Kidney (tissue), 14 donors: ENCODE data around the gene SLC12A4. TPM values are rescaled to one million over a fixed set of nuclear protein-coding genes. Genes with fewer than 3 reads are reported as not detected.

Experiments
- DNase-seq, 5 donors: peaks; one replicate each; pipeline ENCODE4 v3.0.0-alpha.2; 2013 to 2020
- FAIRE-seq: peaks from 2 replicates; lab custom pipeline; 2012; peaks lifted over from hg19 to GRCh38; lab: Jason Lieb, UNC
- H3K27ac ChIP-seq, 2 donors: one replicate each; pipeline ENCODE4 v1.7.0; 2013; ENCODE audit warnings: low read depth in 2 of 2, low read length in 2 of 2, inconsistent platforms in 1 of 2
- H3K27me3 ChIP-seq: one replicate; pipeline ENCODE4 v1.7.1; 2013; ENCODE audit warnings: low read length, inconsistent platforms; ENCODE audit not compliant: control insufficient read depth, insufficient read depth
- H3K36me3 ChIP-seq, 3 donors: one replicate each; pipeline versions ENCODE4 v1.7.0 to v1.7.1; 2013; ENCODE audit warnings: low read length in 3 of 3, control low read depth in 1 of 3, inconsistent platforms in 1 of 3; ENCODE audit not compliant: insufficient read depth in 3 of 3, control insufficient read depth in 2 of 3
- H3K4me1 ChIP-seq, 3 donors: one replicate each; pipeline versions ENCODE4 v1.7.0 to v1.7.1; 2013; ENCODE audit warnings: low read length in 3 of 3, inconsistent platforms in 1 of 3, low read depth in 1 of 3; ENCODE audit not compliant: control insufficient read depth in 2 of 3, insufficient read depth in 2 of 3
- H3K4me3 ChIP-seq, 3 donors: one replicate each; pipeline versions ENCODE4 v1.7.0 to v1.8.1; 2013; ENCODE audit warnings: low read length in 3 of 3, control low read depth in 1 of 3, inconsistent platforms in 1 of 3
- H3K9ac ChIP-seq, 3 donors: one replicate each; pipeline versions ENCODE4 v1.7.0 to v1.7.1; 2013; ENCODE audit warnings: low read length in 3 of 3, control low read depth in 1 of 3, inconsistent platforms in 1 of 3
- H3K9me3 ChIP-seq, 3 donors: one replicate each; pipeline versions ENCODE4 v1.7.0 to v1.7.1; 2013; ENCODE audit warnings: low read length in 3 of 3, control low read depth in 1 of 3, inconsistent platforms in 1 of 3; ENCODE audit not compliant: control insufficient read depth in 2 of 3, insufficient read depth in 1 of 3
- CTCF ChIP-seq: IDR thresholded peaks from 3 replicates; pipeline ENCODE4 v1.5.1; 2012; ENCODE audit warnings: mild to moderate bottlenecking, moderate library complexity, borderline replicate concordance; ENCODE audit not compliant: insufficient read depth; ENCODE audit errors: extremely low read depth
- intact Hi-C: fragments of 100-400 bp; cut with DNase I; formaldehyde crosslinking; loops from one replicate; pipeline ENCODE4 v1.11.1; 2022
- polyA plus RNA-seq: library from polyadenylated mRNA; stranded (reverse); fragments of 350-450 nt; fragmentation: Illumina TruSeq; extraction: RNeasy Lipid Tissue Mini Kit (QIAGEN cat#74804); gene quantifications from one replicate; pipeline ENCODE4 v1.2.3, GENCODE V29; 2014; ENCODE audit warnings: low read depth, low replicate concordance; ENCODE audit not compliant: insufficient read depth
- total RNA-seq: library from RNA; stranded (reverse); fragmentation: NEBNext Ultra II Directional; extraction: Animal tissue kit (Norgen Biotek cat#: 25700); gene quantifications from one replicate; pipeline ENCODE4 v1.2.1, GENCODE V29; 2021
- donor health status: control.
- donor health status: control.
- donor health status: control.
- donor health status: control.
- donor health status: control.
- donor health status: DM: yes; HTN: yes; CAD: no.
- donor health status: Normal renal cell carcinoma (clear cell type).

SLC12A4 gene
- total and polyA plus RNA-seq, 2 donors from 2014 or later: 16.7 to 66.2 TPM

DNA sequence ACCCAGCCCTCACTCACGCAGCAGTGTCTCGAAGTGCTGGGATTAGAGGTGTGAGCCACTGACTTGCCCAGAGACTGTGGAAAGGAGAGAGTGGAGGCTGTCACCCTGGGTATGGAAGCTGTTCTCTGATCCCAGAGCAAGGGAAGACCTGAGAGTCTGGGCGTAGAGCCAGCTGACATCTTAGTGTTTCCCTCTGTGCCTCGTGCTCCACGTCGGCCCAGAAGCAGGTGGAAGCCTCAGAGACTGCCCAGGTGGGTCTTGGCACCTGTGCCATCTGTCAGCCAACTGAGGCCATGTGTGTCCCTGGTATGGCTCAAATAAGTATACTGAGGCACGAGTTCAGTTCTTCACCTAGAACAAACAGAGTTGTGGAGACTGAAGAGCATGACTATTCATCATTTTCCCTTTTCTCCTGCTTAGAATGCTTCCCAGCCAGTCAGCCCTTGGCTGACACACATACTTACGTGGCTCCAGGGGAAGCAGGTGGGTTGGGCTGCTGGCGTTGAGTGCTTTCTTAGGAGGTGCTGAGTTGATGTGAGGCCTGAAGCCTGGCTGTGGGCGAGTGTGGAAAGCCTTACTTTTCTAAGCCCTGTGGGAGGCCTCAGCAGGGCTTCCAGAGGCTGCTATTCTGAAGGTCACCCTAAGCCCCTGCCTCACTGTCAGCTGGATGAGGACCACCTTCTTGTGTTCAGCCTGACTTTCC, 44.9 kb downstream of the SLC12A4 start:
- no peaks in the 10 kb centered on the region for H3K27me3 ChIP-seq
- no peaks in the 10 kb centered on the region for H3K9me3 ChIP-seq
- DNase-seq: no peak
- intact Hi-C loops: loop anchor here (10.0 kb wide), 2 partner anchors 109 to 249 kb away; no protein-coding TSS in a partner anchor
- peaks cover 0 to 6% (median 0%) of the 10 kb centered on the region in 3 donors for H3K4me1 ChIP-seq
- no peak overlapping the region for H3K9ac ChIP-seq
- no peak overlapping the region for H3K4me3 ChIP-seq
- TF ChIP-seq CTCF: no peak
- FAIRE-seq: no peak
- no peak overlapping the region for H3K27ac ChIP-seq
- peaks cover 0 to 10% (median under 1%) of the 10 kb centered on the region in 3 donors for H3K36me3 ChIP-seq

DNA sequence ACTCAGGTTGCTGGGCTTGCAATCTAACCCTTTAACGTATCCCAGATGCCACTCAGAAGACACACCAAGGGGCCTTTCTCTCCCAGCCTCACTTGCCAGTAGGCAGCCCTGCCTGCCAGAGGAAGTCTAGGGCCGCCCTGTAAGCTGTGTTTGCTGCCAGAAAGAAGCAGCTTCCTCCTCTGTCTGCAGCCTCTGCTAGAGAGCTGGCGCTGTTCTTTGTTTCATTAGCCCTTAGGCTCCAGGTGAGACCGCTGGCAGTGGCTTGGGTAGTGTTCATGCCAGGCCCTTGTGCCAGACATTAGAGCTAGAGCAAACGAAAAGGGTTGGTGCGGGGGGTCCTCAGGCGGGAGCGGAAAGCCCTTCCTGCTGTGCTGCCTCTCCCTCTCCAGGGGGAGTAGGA, 45.7 kb downstream of the SLC12A4 start:
- FAIRE-seq (no peak), DNase-seq (no peak)
- Histone ChIP-seq H3K4me3 (no peak overlapping the region), H3K9ac (no peak overlapping the region), H3K27me3 (no peaks in the 10 kb centered on the region), H3K9me3 (no peaks in the 10 kb centered on the region), H3K36me3 (peaks cover 0 to 13% (median 0%) of the 10 kb centered on the region in 3 donors), H3K4me1 (peaks cover 0 to 9% (median 0%) of the 10 kb centered on the region in 3 donors), H3K27ac (no peak overlapping the region)
- no peak for TF ChIP-seq CTCF
- intact Hi-C loops: loop anchor here (10.0 kb wide), 2 partner anchors 108 to 248 kb away; no protein-coding TSS in a partner anchor

GRCh38 chr16:67922221-67922620, 46.2 kb downstream of the SLC12A4 start:
- Histone ChIP-seq H3K4me1 (peaks cover 0 to 13% (median 4%) of the 10 kb centered on the region in 3 donors), H3K9ac (no peak overlapping the region)

More at GRCh38 chr16:67922221-67922620, 46.2 kb downstream of the SLC12A4 start:
- DNase-seq (no peak), FAIRE-seq (no peak)
- no peak overlapping the region for H3K4me3 ChIP-seq
- no peak for TF ChIP-seq CTCF
- no peak overlapping the region for H3K27ac ChIP-seq
- no peaks in the 10 kb centered on the region for H3K27me3 ChIP-seq
- H3K36me3 ChIP-seq: peaks cover 0 to 14% (median 0%) of the 10 kb centered on the region in 3 donors
- H3K9me3 ChIP-seq: no peaks in the 10 kb centered on the region
- intact Hi-C loops: loop anchor here (10.0 kb wide), 2 partner anchors 107 to 247 kb away; no protein-coding TSS in a partner anchor
